HCT116 (cell line): ENCODE measurements around the gene TGFBR3. TPM values are rescaled to one million over a fixed set of nuclear protein-coding genes. Genes with fewer than 3 reads are reported as not detected.

ENCODE experiments used
- ATAC-seq: fragments of 200-7000 bp; cut with Tn5 transposase; 2 replicates; pipeline ENCODE4 v1.9.1; 2020; ENCODE audit warnings: mild to moderate bottlenecking, moderate library complexity
- BruUV-seq: library from RNA; stranded (reverse); fragments of 400-500 nt; replicated peaks from 2 replicates; lab custom pipeline; 2021; lab: Mats Ljungman, UMichigan
- CTCF ChIA-PET: fragments of 300-600 bp; sonication (Branson Sonifier 250); formaldehyde crosslinking; loops from one replicate; lab custom pipeline; 2021; ENCODE audit warnings: antibody characterized with exemption; lab: Charles Lee
- POLR2A ChIA-PET: fragments of 300-600, 350-600 bp; sonication (Branson Sonifier 250); formaldehyde crosslinking; loops from one replicate; lab custom pipeline; 2021; ENCODE audit warnings: antibody characterized with exemption; lab: Charles Lee
- RAD21 ChIA-PET, 2 experiments: fragments of 300-600 bp; sonication (Branson Sonifier 250); formaldehyde crosslinking; loops; one replicate each; lab custom pipeline; 2023; ENCODE audit warnings: low total read pairs in 2 of 2; ENCODE audit not compliant: uncharacterized antibody in 2 of 2, unreplicated experiment in 2 of 2, low non-redundant PET in 1 of 2; lab: Charles Lee
- DNase-seq: peaks from one replicate; pipeline ENCODE4 v3.0.0-alpha.2; 2010; ENCODE audit warnings: low read depth, low spot score
- H2AFZ ChIP-seq: fragments of 200-600 bp; shearing (Covaris generic), sonication (generic); 2 replicates; pipeline ENCODE4 v1.6.1; 2017; ENCODE audit warnings: low read depth, mixed run types, mixed read lengths, antibody characterized with exemption, low read length; ENCODE audit not compliant: poor library complexity, severe bottlenecking
- H3K27ac ChIP-seq: 2 replicates; pipeline ENCODE4 v1.5.1; 2012; ENCODE audit warnings: low read depth, low read length
- H3K27me3 ChIP-seq: fragments of 200-600 bp; sonication (generic); 2 replicates; pipeline ENCODE4 v1.6.1; 2016; ENCODE audit warnings: mixed run types, low read length, mixed read lengths; ENCODE audit not compliant: insufficient read depth
- H3K36me3 ChIP-seq, 2 experiments: fragments of 200-500 bp in 1 of 2; fragments of 200-600 bp in 1 of 2; sonication (Bioruptor generic) in 1 of 2; sonication (generic) in 1 of 2; 2 replicates each; pipeline versions ENCODE4 v1.5.1 to v1.6.1; 2014 to 2016; ENCODE audit warnings: low read length in 2 of 2, inconsistent platforms in 1 of 2, mixed read lengths in 1 of 2, mixed run types in 1 of 2; ENCODE audit not compliant: insufficient read depth in 2 of 2, control insufficient read depth in 1 of 2
- H3K4me1 ChIP-seq, 2 experiments: fragments of 200-600 bp in 1 of 2; sonication (generic) in 1 of 2; 2 replicates each; pipeline versions ENCODE4 v1.5.1 to v1.6.1; 2012 to 2017; ENCODE audit warnings: low read length in 2 of 2, inconsistent platforms in 1 of 2, mild to moderate bottlenecking in 1 of 2, mixed read lengths in 1 of 2, mixed run types in 1 of 2, moderate library complexity in 1 of 2; ENCODE audit not compliant: insufficient read depth in 2 of 2, control insufficient read depth in 1 of 2
- H3K4me2 ChIP-seq: fragments of 200-600 bp; sonication (generic); 2 replicates; pipeline ENCODE4 v1.6.1; 2017; ENCODE audit warnings: mixed run types, low read length, mixed read lengths
- H3K4me3 ChIP-seq, 2 experiments: fragments of 200-600 bp in 1 of 2; sonication (generic) in 1 of 2; replicated peaks in 1 of 2; 2 replicates each; pipeline ENCODE4 v1.5.1; 2011 to 2016; ENCODE audit warnings: low read length in 2 of 2, control low read depth in 1 of 2, low read depth in 1 of 2, mild to moderate bottlenecking in 1 of 2, mixed read lengths in 1 of 2, mixed run types in 1 of 2
- H3K79me2 ChIP-seq: fragments of 200-600 bp; sonication (generic); 2 replicates; pipeline ENCODE4 v1.6.1; 2017; ENCODE audit warnings: mild to moderate bottlenecking, mixed run types, low read length, moderate library complexity, mixed read lengths; ENCODE audit not compliant: insufficient read depth
- H3K9ac ChIP-seq: fragments of 200-600 bp; sonication (generic); 2 replicates; pipeline ENCODE4 v1.6.1; 2016; ENCODE audit warnings: low read length, mixed read lengths
- H3K9me2 ChIP-seq: fragments of 200-600 bp; sonication (generic), shearing (Covaris generic); 2 replicates; pipeline ENCODE4 v1.6.1; 2017; ENCODE audit warnings: mixed run types, mild to moderate bottlenecking, moderate library complexity; ENCODE audit not compliant: insufficient read depth
- H3K9me3 ChIP-seq, 2 experiments: fragments of 200-500 bp in 1 of 2; fragments of 200-600 bp in 1 of 2; sonication (Bioruptor generic) in 1 of 2; sonication (generic) in 1 of 2; 2 replicates each; pipeline ENCODE4 v1.6.1; 2014 to 2017; ENCODE audit warnings: low read length in 2 of 2, mixed read lengths in 2 of 2, inconsistent platforms in 1 of 2, low read depth in 1 of 2, mild to moderate bottlenecking in 1 of 2, mixed run types in 1 of 2, moderate library complexity in 1 of 2; ENCODE audit not compliant: control insufficient read depth in 1 of 2, insufficient read depth in 1 of 2
- H4K20me1 ChIP-seq: fragments of 200-600 bp; sonication (generic), shearing (Covaris generic); 2 replicates; pipeline ENCODE4 v1.6.1; 2017; ENCODE audit warnings: mixed run types, mild to moderate bottlenecking, moderate library complexity; ENCODE audit not compliant: insufficient read depth
- ATF3 ChIP-seq: IDR thresholded peaks from 2 replicates; pipeline ENCODE4 v1.6.1; 2012
- CBX3 ChIP-seq: IDR thresholded peaks from 2 replicates; pipeline ENCODE4 v1.6.1; 2012; ENCODE audit warnings: low read depth
- CEBPB ChIP-seq: IDR thresholded peaks from 2 replicates; pipeline ENCODE4 v1.6.1; 2012; ENCODE audit warnings: low read depth
- EGR1 ChIP-seq: IDR thresholded peaks from 2 replicates; pipeline ENCODE4 v1.6.1; 2012; ENCODE audit warnings: low read depth
- ELF1 ChIP-seq: IDR thresholded peaks from 2 replicates; pipeline ENCODE4 v1.6.1; 2012; ENCODE audit warnings: low read depth, borderline replicate concordance
- EZH2 ChIP-seq: fragments of 200-600 bp; sonication (generic); IDR thresholded peaks from 2 replicates; pipeline ENCODE4 v1.6.1; 2017; ENCODE audit warnings: antibody characterized with exemption, mixed run types
- EZH2phosphoT487 ChIP-seq: fragments of 200-600 bp; IDR thresholded peaks from 2 replicates; pipeline ENCODE4 v1.6.1; 2018; ENCODE audit warnings: antibody characterized with exemption, borderline replicate concordance
- FOSL1 ChIP-seq: IDR thresholded peaks from 2 replicates; pipeline ENCODE4 v1.6.1; 2012; ENCODE audit warnings: low read depth
- MAX ChIP-seq: IDR thresholded peaks from 2 replicates; pipeline ENCODE4 v1.6.1; 2012
- POLR2A ChIP-seq: IDR thresholded peaks from 2 replicates; pipeline ENCODE4 v1.7.0; 2011; ENCODE audit warnings: borderline replicate concordance; ENCODE audit not compliant: insufficient read depth, insufficient read length; ENCODE audit errors: extremely low read depth
- POLR2AphosphoS5 ChIP-seq: IDR thresholded peaks from 2 replicates; pipeline ENCODE4 v1.6.1; 2011; ENCODE audit warnings: mild to moderate bottlenecking, low read depth, low read length, moderate library complexity
- RAD21 ChIP-seq: IDR thresholded peaks from 2 replicates; pipeline ENCODE4 v1.6.1; 2012; ENCODE audit warnings: low read depth, mild to moderate bottlenecking
- SIN3A ChIP-seq: IDR thresholded peaks from 2 replicates; pipeline ENCODE4 v1.6.1; 2012; ENCODE audit warnings: low read depth
- SP1 ChIP-seq: IDR thresholded peaks from 2 replicates; pipeline ENCODE4 v1.6.1; 2012; ENCODE audit warnings: low read depth
- TCF7L2 ChIP-seq: IDR thresholded peaks from 2 replicates; pipeline ENCODE4 v1.7.0; 2011; ENCODE audit warnings: borderline replicate concordance, inconsistent platforms; ENCODE audit not compliant: insufficient read depth, insufficient read length; ENCODE audit errors: extremely low read depth
- ZNF274 ChIP-seq: fragments of 200-500 bp; sonication (Bioruptor generic); IDR thresholded peaks from 2 replicates; pipeline ENCODE4 v1.6.1; 2014; ENCODE audit warnings: mild to moderate bottlenecking, low read depth, low read length, inconsistent platforms
- intact Hi-C: fragments of 100-400 bp; cut with micrococcal nuclease; formaldehyde crosslinking; loops from 2 replicates; pipeline ENCODE4 v1.10.0; 2022
- total RNA-seq: library from RNA; stranded (reverse); gene quantifications from one replicate; pipeline ENCODE4 v1.2.1, GENCODE V29; 2021; ENCODE audit not compliant: unreplicated experiment
- TF ChIP-seq, protein P1 (sequence below): IDR thresholded peaks from 2 replicates; pipeline ENCODE4 v1.6.1; 2012; ENCODE audit warnings: low read depth
- TF ChIP-seq, protein P2 (sequence below), 3 experiments: fragments of 200-600 bp in 1 of 3; sonication (generic) in 1 of 3; IDR thresholded peaks in 2 of 3; conservative IDR thresholded peaks in 1 of 3; 2 replicates each; pipeline ENCODE4 v1.5.1; 2012 to 2017; ENCODE audit warnings: low read depth in 2 of 3, low read length in 2 of 3, antibody characterized with exemption in 1 of 3, borderline replicate concordance in 1 of 3, control low read depth in 1 of 3, mild to moderate bottlenecking in 1 of 3, mixed read lengths in 1 of 3, mixed run types in 1 of 3, moderate library complexity in 1 of 3; ENCODE audit not compliant: insufficient read depth in 1 of 3

The TGFBR3 gene
- total RNA-seq, 1 experiment from 2014 or later = 7.1 TPM

DNA sequence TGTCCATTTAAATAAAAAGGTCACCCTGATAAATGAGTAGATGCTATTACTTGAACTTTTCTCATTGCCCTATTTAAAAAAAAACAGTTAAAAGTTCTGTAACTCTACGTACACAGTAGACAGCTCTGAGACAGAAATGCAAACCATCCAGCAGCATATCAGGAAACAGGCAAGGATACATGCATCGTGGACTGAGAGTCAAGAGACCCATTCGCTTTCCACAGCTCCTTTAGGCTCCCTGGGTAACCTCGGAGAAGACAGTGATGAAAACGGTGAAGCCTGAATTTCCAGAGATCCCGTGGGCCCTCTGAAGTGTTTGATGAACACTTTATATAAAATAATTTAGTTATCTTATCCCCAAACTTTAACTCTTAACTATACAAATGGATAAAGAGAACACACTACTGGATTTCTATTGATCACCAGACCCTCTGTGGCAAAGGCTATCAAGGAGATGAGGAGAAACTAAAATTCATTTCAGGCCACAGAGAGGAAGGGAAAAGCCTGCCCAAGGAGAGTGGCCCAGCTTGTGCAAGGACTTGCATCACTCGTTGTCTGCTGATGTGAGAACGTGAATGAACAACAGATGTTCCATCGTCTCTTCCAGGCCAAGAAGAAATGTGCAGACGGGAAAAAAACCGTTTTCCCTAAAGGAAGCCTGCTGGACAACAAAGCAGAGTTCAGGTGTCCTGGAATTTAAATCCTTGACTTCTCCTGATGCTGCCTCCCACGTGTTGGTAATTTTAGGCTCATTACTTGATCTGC lies 131.0 kb downstream of the TGFBR3 start:
- no peak overlapping the region for H3K27ac ChIP-seq
- no peaks in the 10 kb centered on the region for H3K9me3 ChIP-seq
- BruUV-seq = no TSS peak
- H3K4me3 ChIP-seq = no peak overlapping the region
- no peaks in the 10 kb centered on the region for H3K36me3 ChIP-seq
- H3K79me2 ChIP-seq = no peaks in the 10 kb centered on the region
- H2AFZ ChIP-seq = no peak overlapping the region
- H3K9ac ChIP-seq = no peak overlapping the region
- DNase-seq (no peak), ATAC-seq (no peak)
- no peaks in the 10 kb centered on the region for H3K4me1 ChIP-seq
- ChIA-PET RAD21 (no interaction called here), CTCF (no interaction called here), POLR2A (no interaction called here)
- H3K4me2 ChIP-seq = no peak overlapping the region
- no peaks in the 10 kb centered on the region for H3K27me3 ChIP-seq
- TF ChIP-seq ATF3 (no peak), EGR1 (no peak), ZNF274 (no peak), CBX3 (no peak), CEBPB (no peak), POLR2AphosphoS5 (no peak), FOSL1 (no peak), RAD21 (no peak), SP1 (no peak), ELF1 (no peak), MAX (no peak), SIN3A (no peak), POLR2A (no peak), EZH2 (no peak), TCF7L2 (no peak), EZH2phosphoT487 (no peak)
- TF ChIP-seq, protein P1, sequence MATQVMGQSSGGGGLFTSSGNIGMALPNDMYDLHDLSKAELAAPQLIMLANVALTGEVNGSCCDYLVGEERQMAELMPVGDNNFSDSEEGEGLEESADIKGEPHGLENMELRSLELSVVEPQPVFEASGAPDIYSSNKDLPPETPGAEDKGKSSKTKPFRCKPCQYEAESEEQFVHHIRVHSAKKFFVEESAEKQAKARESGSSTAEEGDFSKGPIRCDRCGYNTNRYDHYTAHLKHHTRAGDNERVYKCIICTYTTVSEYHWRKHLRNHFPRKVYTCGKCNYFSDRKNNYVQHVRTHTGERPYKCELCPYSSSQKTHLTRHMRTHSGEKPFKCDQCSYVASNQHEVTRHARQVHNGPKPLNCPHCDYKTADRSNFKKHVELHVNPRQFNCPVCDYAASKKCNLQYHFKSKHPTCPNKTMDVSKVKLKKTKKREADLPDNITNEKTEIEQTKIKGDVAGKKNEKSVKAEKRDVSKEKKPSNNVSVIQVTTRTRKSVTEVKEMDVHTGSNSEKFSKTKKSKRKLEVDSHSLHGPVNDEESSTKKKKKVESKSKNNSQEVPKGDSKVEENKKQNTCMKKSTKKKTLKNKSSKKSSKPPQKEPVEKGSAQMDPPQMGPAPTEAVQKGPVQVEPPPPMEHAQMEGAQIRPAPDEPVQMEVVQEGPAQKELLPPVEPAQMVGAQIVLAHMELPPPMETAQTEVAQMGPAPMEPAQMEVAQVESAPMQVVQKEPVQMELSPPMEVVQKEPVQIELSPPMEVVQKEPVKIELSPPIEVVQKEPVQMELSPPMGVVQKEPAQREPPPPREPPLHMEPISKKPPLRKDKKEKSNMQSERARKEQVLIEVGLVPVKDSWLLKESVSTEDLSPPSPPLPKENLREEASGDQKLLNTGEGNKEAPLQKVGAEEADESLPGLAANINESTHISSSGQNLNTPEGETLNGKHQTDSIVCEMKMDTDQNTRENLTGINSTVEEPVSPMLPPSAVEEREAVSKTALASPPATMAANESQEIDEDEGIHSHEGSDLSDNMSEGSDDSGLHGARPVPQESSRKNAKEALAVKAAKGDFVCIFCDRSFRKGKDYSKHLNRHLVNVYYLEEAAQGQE = no peak
- TF ChIP-seq, protein P2, sequence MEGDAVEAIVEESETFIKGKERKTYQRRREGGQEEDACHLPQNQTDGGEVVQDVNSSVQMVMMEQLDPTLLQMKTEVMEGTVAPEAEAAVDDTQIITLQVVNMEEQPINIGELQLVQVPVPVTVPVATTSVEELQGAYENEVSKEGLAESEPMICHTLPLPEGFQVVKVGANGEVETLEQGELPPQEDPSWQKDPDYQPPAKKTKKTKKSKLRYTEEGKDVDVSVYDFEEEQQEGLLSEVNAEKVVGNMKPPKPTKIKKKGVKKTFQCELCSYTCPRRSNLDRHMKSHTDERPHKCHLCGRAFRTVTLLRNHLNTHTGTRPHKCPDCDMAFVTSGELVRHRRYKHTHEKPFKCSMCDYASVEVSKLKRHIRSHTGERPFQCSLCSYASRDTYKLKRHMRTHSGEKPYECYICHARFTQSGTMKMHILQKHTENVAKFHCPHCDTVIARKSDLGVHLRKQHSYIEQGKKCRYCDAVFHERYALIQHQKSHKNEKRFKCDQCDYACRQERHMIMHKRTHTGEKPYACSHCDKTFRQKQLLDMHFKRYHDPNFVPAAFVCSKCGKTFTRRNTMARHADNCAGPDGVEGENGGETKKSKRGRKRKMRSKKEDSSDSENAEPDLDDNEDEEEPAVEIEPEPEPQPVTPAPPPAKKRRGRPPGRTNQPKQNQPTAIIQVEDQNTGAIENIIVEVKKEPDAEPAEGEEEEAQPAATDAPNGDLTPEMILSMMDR (IDR thresholded peaks at IDR 0.05 in 2 of 3, conservative IDR thresholded peaks at IDR 0.05 in 1 of 3; ENCODE audit: borderline replicate concordance in 1 of 3, insufficient read depth in 1 of 3, low read depth in 2 of 3, low read length in 2 of 3) = no peak
- intact Hi-C loops = no loop called here
- H3K9me2 ChIP-seq = no peaks in the 10 kb centered on the region
- H4K20me1 ChIP-seq = no peaks in the 10 kb centered on the region
